ENCODE measurements around the gene DDT. TPM values are rescaled to one million over a fixed set of nuclear protein-coding genes. Genes with fewer than 3 reads are reported as not detected.

DDT gene
- total and polyA plus RNA-seq, 10 of the 15 experiments (the other 5 are each of a cell fraction or from before 2014, with no cell fraction given), result 25.1 to 408 (median 202) TPM

- intact Hi-C loops (cut with micrococcal nuclease; ENCODE audit: unreplicated experiment), result loop anchor here (10.0 kb wide), 1 partner anchor 59 kb away; no protein-coding TSS in a partner anchor
- no peak overlapping the region for H3K4me2 ChIP-seq (ENCODE audit: control insufficient read depth, insufficient read depth)
- ChIA-PET SMC1A (ENCODE audit: uncharacterized antibody, unreplicated experiment) (interaction anchor here (0.6 to 0.7 kb wide), 2 partner anchors 132 to 171 kb away, joined by 3 read pairs; no protein-coding TSS in a partner anchor), RAD21 (ENCODE audit: unreplicated experiment) (no interaction called here), POLR2A (interaction anchor here (1.8 kb wide), 1 partner anchor 8 kb away, joined by 3 read pairs; no protein-coding TSS in a partner anchor), CTCF (no interaction called here)
- no TSS peak for BruUV-seq (replicated peaks)
- H3K4me1 ChIP-seq (ENCODE audit: control insufficient read depth, insufficient read depth, low read length), result no peaks in the 10 kb centered on the region
- in situ Hi-C loops (cut with MboI), result no loop called here
- H3K27me3 ChIP-seq (replicated peaks in 1 of 2; ENCODE audit: control insufficient read depth in 2 of 2, insufficient read depth in 2 of 2, low read length in 1 of 2), result no peaks in the 10 kb centered on the region
- H4K20me1 ChIP-seq (ENCODE audit: control insufficient read depth, insufficient read depth), result no peaks in the 10 kb centered on the region
- 55% methylated on average over 9 of the region's 9 CpGs for WGBS (ENCODE audit: insufficient coverage, insufficient replicate concordance, low lambda C conversion rate, missing lambda C conversion rate)
- H3K79me2 ChIP-seq (ENCODE audit: control insufficient read depth, insufficient read depth, low read length), result no peaks in the 10 kb centered on the region
- H3K4me3 ChIP-seq, result no peak overlapping the region
- TF ChIP-seq, protein P1, sequence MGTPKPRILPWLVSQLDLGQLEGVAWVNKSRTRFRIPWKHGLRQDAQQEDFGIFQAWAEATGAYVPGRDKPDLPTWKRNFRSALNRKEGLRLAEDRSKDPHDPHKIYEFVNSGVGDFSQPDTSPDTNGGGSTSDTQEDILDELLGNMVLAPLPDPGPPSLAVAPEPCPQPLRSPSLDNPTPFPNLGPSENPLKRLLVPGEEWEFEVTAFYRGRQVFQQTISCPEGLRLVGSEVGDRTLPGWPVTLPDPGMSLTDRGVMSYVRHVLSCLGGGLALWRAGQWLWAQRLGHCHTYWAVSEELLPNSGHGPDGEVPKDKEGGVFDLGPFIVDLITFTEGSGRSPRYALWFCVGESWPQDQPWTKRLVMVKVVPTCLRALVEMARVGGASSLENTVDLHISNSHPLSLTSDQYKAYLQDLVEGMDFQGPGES (IDR thresholded peaks at IDR 0.05), result no peak
- no peak for TF ChIP-seq SKIL (IDR thresholded peaks at IDR 0.05; ENCODE audit: low read depth, poor library complexity, severe bottlenecking)
- FAIRE-seq (no peak), ATAC-seq (no peak), DNase-seq (ENCODE audit: low read depth, low spot score) (no peak)
- H2AFZ ChIP-seq (ENCODE audit: control insufficient read depth, low read depth, low read length), result no peak overlapping the region
- no peaks in the 10 kb centered on the region for H3K9me3 ChIP-seq (replicated peaks; ENCODE audit: control insufficient read depth, insufficient read depth, low read length)
- no peaks in the 10 kb centered on the region for H3K36me3 ChIP-seq (ENCODE audit: control insufficient read depth in 2 of 2, insufficient read depth in 2 of 2, low read length in 1 of 2)
- H3K27ac ChIP-seq (ENCODE audit: control insufficient read depth, insufficient read depth), result no peak overlapping the region
- H3K9ac ChIP-seq (ENCODE audit: control insufficient read depth, insufficient read depth, low read length), result no peak overlapping the region
These were observed 29.6 kb upstream of the DDT start for GRCh38 chr22:24003887-24004286.

DNA sequence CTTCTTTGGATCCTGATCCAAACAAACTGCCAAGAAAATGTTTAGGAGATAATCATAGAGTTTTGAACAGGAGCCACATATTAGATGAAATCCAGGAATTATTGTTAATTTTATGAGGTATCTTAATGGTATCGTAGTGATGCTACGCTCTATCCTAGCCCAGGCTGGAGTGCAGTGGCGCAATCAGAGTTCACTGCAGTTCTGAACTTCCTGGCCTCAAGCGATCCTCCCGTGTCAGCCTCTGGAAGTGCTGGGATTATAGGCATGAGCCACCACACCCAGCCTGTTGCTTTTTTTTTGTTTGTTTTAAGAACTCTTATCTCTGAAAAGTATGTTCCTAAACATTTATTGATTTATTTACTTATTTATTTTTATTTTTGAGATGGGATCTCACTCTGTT, 28.6 kb upstream of the DDT start:
- H3K4me2 ChIP-seq (ENCODE audit: control insufficient read depth, insufficient read depth), result no peak overlapping the region
- in situ Hi-C loops (cut with MboI), result no loop called here
- no peak overlapping the region for H3K9ac ChIP-seq (ENCODE audit: control insufficient read depth, insufficient read depth, low read length)
- no peaks in the 10 kb centered on the region for H3K9me3 ChIP-seq (replicated peaks; ENCODE audit: control insufficient read depth, insufficient read depth, low read length)
- no peaks in the 10 kb centered on the region for H3K27me3 ChIP-seq (replicated peaks in 1 of 2; ENCODE audit: control insufficient read depth in 2 of 2, insufficient read depth in 2 of 2, low read length in 1 of 2)
- no TSS peak for BruUV-seq (replicated peaks)
- ChIA-PET CTCF (no interaction called here), POLR2A (interaction anchor here (1.8 kb wide), 1 partner anchor 9 kb away, joined by 3 read pairs; no protein-coding TSS in a partner anchor), RAD21 (ENCODE audit: unreplicated experiment) (no interaction called here), SMC1A (ENCODE audit: uncharacterized antibody, unreplicated experiment) (no interaction called here)
- no peaks in the 10 kb centered on the region for H3K79me2 ChIP-seq (ENCODE audit: control insufficient read depth, insufficient read depth, low read length)
- DNase-seq (ENCODE audit: low read depth, low spot score) (no peak), FAIRE-seq (no peak), ATAC-seq (no peak)
- WGBS (ENCODE audit: insufficient coverage, insufficient replicate concordance, low lambda C conversion rate, missing lambda C conversion rate), result 72% methylated on average over 5 of the region's 5 CpGs
- no peak overlapping the region for H2AFZ ChIP-seq (ENCODE audit: control insufficient read depth, low read depth, low read length)
- no peaks in the 10 kb centered on the region for H3K36me3 ChIP-seq (ENCODE audit: control insufficient read depth in 2 of 2, insufficient read depth in 2 of 2, low read length in 1 of 2)
- H3K4me1 ChIP-seq (ENCODE audit: control insufficient read depth, insufficient read depth, low read length), result no peaks in the 10 kb centered on the region
- H3K27ac ChIP-seq (ENCODE audit: control insufficient read depth, insufficient read depth), result no peak overlapping the region
- intact Hi-C loops (cut with micrococcal nuclease; ENCODE audit: unreplicated experiment), result loop anchor here (10.0 kb wide), 1 partner anchor 58 kb away; no protein-coding TSS in a partner anchor
- no peaks in the 10 kb centered on the region for H4K20me1 ChIP-seq (ENCODE audit: control insufficient read depth, insufficient read depth)
- H3K4me3 ChIP-seq, result no peak overlapping the region
- TF ChIP-seq EP300 (IDR thresholded peaks at IDR 0.05; ENCODE audit: borderline replicate concordance in 1 of 2, control insufficient read depth in 1 of 2, low read depth in 2 of 2, low read length in 2 of 2) (no peak), TARDBP (IDR thresholded peaks at IDR 0.05; ENCODE audit: borderline replicate concordance) (no peak), RELB (IDR thresholded peaks at IDR 0.05; ENCODE audit: low read depth) (no peak)
- TF ChIP-seq, protein P2, sequence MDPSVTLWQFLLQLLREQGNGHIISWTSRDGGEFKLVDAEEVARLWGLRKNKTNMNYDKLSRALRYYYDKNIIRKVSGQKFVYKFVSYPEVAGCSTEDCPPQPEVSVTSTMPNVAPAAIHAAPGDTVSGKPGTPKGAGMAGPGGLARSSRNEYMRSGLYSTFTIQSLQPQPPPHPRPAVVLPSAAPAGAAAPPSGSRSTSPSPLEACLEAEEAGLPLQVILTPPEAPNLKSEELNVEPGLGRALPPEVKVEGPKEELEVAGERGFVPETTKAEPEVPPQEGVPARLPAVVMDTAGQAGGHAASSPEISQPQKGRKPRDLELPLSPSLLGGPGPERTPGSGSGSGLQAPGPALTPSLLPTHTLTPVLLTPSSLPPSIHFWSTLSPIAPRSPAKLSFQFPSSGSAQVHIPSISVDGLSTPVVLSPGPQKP (IDR thresholded peaks at IDR 0.05; ENCODE audit: low read depth, low read length), result no peak

Data from GM12878 (cell line).